SK-N-SH (cell line): ENCODE measurements around the gene U2AF1L4.

Experiments
- EP300 ChIP-seq, 2 experiments: IDR thresholded peaks; 2 replicates each; pipeline versions ENCODE4 v1.4.0 to v1.6.1; 2012; ENCODE audit warnings: borderline replicate concordance in 1 of 2, low read depth in 1 of 2, low read length in 1 of 2
- FOXM1 ChIP-seq: IDR thresholded peaks from 2 replicates; pipeline ENCODE4 v1.4.0; 2012; ENCODE audit warnings: low read depth, mild to moderate bottlenecking
- MXI1 ChIP-seq: IDR thresholded peaks from 2 replicates; pipeline ENCODE4 v1.6.1; 2012; ENCODE audit warnings: mild to moderate bottlenecking, low read depth, low read length, improper control_type of control experiment
- PBX3 ChIP-seq: IDR thresholded peaks from 2 replicates; pipeline ENCODE4; 2012
- RCOR1 ChIP-seq: fragments of 150-350 bp; IDR thresholded peaks from 2 replicates; pipeline ENCODE4 v1.6.1; 2017; ENCODE audit warnings: antibody characterized with exemption, low read length
- RXRA ChIP-seq: IDR thresholded peaks from 2 replicates; pipeline ENCODE4 v1.4.0; 2012; ENCODE audit warnings: low read depth, mild to moderate bottlenecking, borderline replicate concordance
- TF ChIP-seq, protein P1 (sequence below): fragments of 200-600 bp; sonication (generic); IDR thresholded peaks from 2 replicates; pipeline ENCODE4 v1.6.1; 2017; ENCODE audit warnings: antibody characterized with exemption, mild to moderate bottlenecking, moderate library complexity
- TF ChIP-seq, protein P2 (sequence below): IDR thresholded peaks from 2 replicates; pipeline ENCODE4 v1.4.0; 2012; ENCODE audit warnings: low read depth, borderline replicate concordance

DNA sequence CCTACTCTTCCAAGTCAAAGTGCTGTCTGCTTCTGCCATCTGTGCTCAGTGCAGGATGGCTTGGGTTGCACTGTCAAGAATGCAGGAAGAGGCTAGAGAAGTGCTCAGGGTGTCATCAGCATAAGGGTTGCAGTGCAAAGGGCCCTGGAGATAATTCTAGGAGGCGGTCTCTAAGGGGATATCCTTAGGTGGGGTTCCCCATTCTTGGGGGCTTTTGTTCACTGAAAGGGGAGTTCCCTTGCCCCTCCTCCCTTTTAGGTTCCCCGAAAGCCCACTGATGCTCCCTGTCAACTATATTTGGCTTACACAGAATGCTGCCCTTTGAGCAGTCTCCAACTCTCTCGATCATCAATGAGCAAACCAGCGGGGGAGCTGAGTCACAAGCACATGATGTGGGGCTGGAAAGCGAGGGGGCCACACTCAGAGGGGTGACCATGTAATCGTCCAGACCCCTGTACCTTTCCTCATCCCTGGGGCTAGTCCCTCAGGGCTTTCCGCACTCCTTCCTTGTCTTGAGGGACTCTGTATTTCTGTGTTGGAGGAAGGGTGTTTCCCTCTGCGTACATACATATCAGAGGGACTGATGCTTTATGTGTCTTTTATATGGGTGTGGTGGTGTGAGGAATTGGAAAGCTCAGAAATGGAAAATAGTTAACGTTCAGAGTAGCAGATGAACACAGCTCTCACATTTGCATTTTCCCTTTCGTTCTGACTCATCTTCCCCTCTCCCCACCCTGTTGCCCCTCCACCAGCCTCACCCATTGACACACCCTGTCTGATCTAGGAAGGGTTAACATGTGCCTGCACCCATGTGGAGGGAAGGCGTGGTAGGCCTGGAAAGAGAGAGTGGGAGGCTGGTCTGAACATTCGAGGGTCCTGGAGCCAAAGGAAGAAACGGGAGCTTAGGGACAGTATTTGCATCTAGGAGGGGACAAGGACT is 34.2 kb downstream of the U2AF1L4 start:
- no peak for TF ChIP-seq EP300 (IDR thresholded peaks at IDR 0.05; ENCODE audit: borderline replicate concordance in 1 of 2, low read depth in 1 of 2, low read length in 1 of 2)
- TF ChIP-seq, protein P1, sequence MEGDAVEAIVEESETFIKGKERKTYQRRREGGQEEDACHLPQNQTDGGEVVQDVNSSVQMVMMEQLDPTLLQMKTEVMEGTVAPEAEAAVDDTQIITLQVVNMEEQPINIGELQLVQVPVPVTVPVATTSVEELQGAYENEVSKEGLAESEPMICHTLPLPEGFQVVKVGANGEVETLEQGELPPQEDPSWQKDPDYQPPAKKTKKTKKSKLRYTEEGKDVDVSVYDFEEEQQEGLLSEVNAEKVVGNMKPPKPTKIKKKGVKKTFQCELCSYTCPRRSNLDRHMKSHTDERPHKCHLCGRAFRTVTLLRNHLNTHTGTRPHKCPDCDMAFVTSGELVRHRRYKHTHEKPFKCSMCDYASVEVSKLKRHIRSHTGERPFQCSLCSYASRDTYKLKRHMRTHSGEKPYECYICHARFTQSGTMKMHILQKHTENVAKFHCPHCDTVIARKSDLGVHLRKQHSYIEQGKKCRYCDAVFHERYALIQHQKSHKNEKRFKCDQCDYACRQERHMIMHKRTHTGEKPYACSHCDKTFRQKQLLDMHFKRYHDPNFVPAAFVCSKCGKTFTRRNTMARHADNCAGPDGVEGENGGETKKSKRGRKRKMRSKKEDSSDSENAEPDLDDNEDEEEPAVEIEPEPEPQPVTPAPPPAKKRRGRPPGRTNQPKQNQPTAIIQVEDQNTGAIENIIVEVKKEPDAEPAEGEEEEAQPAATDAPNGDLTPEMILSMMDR: no peak
- no peak for TF ChIP-seq PBX3
- no peak for TF ChIP-seq RCOR1
- TF ChIP-seq, protein P2, sequence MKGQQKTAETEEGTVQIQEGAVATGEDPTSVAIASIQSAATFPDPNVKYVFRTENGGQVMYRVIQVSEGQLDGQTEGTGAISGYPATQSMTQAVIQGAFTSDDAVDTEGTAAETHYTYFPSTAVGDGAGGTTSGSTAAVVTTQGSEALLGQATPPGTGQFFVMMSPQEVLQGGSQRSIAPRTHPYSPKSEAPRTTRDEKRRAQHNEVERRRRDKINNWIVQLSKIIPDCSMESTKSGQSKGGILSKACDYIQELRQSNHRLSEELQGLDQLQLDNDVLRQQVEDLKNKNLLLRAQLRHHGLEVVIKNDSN: no peak
- no peak for TF ChIP-seq RXRA
- no peak for TF ChIP-seq MXI1
- TF ChIP-seq FOXM1: no peak
